Neural progenitor cell (in vitro differentiated cells): ENCODE data around the gene SYNRG.

ENCODE experiments used
- CTCF ChIP-seq: fragments of 200-600 bp; sonication (generic); IDR thresholded peaks from 2 replicates; pipeline ENCODE4 v1.5.1; 2017; ENCODE audit warnings: antibody characterized with exemption, mild to moderate bottlenecking
- EZH2phosphoT487 ChIP-seq: fragments of 200-600 bp; sonication (generic); IDR thresholded peaks from 2 replicates; pipeline ENCODE4 v1.6.1; 2017; ENCODE audit warnings: antibody characterized with exemption

- no peak for TF ChIP-seq EZH2phosphoT487
- no peak for TF ChIP-seq CTCF
Observed at GRCh38 chr17:37494971-37495370, 114.2 kb downstream of the SYNRG start.
